Cardiac muscle cell (in vitro differentiated cells and primary cell): ENCODE results near the gene NCBP2. TPM values are rescaled to one million over a fixed set of nuclear protein-coding genes. Genes with fewer than 3 reads are reported as not detected.

Source experiments
- DNase-seq, 2 donors: peaks; one replicate each; pipeline versions ENCODE4 v3.0.0 to v3.0.0-alpha.2; 2010 to 2017; ENCODE audit warnings: low read depth in 1 of 2, low spot score in 1 of 2
- H3K27ac ChIP-seq: fragments of 200-600 bp; sonication (generic); 2 replicates; pipeline ENCODE4 v1.5.1; 2016
- H3K27me3 ChIP-seq: fragments of 200-600 bp; sonication (generic); 2 replicates; pipeline ENCODE4 v1.6.0; 2016; ENCODE audit warnings: control low read depth
- H3K36me3 ChIP-seq: fragments of 200-600 bp; sonication (generic); 2 replicates; pipeline ENCODE4 v1.5.1; 2016; ENCODE audit warnings: control low read depth
- H3K4me1 ChIP-seq: fragments of 200-600 bp; sonication (generic); 2 replicates; pipeline ENCODE4 v1.8.1; 2017; ENCODE audit warnings: low read depth, mild to moderate bottlenecking, mixed run types
- H3K4me3 ChIP-seq: fragments of 200-600 bp; sonication (generic); 2 replicates; pipeline ENCODE4 v1.5.1; 2016; ENCODE audit warnings: mild to moderate bottlenecking
- H3K9me3 ChIP-seq: fragments of 200-600 bp; sonication (generic); 2 replicates; pipeline ENCODE4 v1.5.1; 2017; ENCODE audit warnings: low read depth, mild to moderate bottlenecking, control low read depth
- polyA plus RNA-seq: library from polyadenylated mRNA; unstranded; fragments of >200 nt; fragmentation: Nextera tagmentation; extraction: Ambion mirVana; gene quantifications from 2 replicates; pipeline ENCODE4 v1.2.1, GENCODE V29; 2016
- total RNA-seq: library from RNA; depleted of rRNA; stranded (reverse); fragments of >200 nt; gene quantifications from 2 replicates; pipeline ENCODE4 v1.2.3, GENCODE V29; 2016
- TF ChIP-seq, protein P1 (sequence below): IDR thresholded peaks from 2 replicates; pipeline ENCODE4 v1.5.1; 2012; ENCODE audit warnings: low read depth, mild to moderate bottlenecking, low read length

Gene NCBP2
- total and polyA plus RNA-seq, 2 experiments from 2014 or later = 52.9 to 98.9 TPM

DNA sequence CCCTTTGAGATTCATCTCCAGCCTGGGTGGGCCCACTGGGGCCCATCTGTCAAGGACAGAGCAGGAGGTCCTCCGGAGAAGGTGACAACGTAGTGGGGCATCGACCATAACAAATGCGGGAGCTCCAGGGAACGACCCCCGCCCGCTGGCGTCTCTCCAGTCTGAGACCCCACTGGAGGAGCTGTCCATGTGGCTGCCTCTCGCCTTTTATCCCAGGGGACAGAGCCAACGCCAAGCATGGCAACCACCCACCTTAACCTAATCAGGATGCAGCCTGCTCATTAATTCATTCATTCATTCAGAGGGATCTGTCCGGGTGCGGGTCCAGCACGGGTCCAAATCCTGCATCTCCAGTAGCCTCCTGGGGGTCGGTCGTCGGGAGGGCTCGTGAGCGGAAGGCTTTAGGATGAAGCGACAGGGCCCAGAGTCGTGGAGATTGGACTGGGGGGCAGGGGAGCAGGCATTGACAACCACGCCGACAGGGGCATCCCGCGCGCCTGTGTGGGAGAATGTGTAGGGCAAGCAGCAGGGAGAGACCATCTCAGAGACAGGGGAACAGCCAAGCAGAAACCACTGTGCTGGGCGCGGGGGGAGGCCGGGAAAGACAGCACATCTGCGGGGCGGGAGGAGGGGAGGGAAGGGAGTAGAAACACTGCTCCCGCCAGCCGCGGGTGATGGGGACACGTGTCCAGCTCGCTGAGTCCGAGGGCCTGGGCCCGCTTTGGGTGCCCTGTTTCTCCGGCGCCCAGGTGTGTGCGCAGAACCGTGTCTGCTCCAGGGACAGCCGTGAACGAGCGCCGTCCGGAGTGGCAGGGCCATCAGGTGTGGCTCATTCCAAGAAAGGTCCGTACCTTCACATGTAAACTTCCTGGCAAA, 24.4 kb upstream of the NCBP2 start:
- H3K27ac ChIP-seq = no peak overlapping the region
- H3K4me1 ChIP-seq = no peaks in the 10 kb centered on the region
- peak in 1 of 2 donors; percentile 68 for DNase-seq
- H3K36me3 ChIP-seq = no peaks in the 10 kb centered on the region
- no peaks in the 10 kb centered on the region for H3K9me3 ChIP-seq
- peaks cover 99% of the 10 kb centered on the region for H3K27me3 ChIP-seq
- TF ChIP-seq, protein P1, sequence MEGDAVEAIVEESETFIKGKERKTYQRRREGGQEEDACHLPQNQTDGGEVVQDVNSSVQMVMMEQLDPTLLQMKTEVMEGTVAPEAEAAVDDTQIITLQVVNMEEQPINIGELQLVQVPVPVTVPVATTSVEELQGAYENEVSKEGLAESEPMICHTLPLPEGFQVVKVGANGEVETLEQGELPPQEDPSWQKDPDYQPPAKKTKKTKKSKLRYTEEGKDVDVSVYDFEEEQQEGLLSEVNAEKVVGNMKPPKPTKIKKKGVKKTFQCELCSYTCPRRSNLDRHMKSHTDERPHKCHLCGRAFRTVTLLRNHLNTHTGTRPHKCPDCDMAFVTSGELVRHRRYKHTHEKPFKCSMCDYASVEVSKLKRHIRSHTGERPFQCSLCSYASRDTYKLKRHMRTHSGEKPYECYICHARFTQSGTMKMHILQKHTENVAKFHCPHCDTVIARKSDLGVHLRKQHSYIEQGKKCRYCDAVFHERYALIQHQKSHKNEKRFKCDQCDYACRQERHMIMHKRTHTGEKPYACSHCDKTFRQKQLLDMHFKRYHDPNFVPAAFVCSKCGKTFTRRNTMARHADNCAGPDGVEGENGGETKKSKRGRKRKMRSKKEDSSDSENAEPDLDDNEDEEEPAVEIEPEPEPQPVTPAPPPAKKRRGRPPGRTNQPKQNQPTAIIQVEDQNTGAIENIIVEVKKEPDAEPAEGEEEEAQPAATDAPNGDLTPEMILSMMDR = no peak
- H3K4me3 ChIP-seq = no peak overlapping the region

GRCh38 chr3:196965804-196966173, 23.5 kb upstream of the NCBP2 start:
- Histone ChIP-seq H3K27ac (no peak overlapping the region), H3K9me3 (no peaks in the 10 kb centered on the region), H3K27me3 (peaks cover 100% of the 10 kb centered on the region), H3K4me3 (no peak overlapping the region), H3K36me3 (no peaks in the 10 kb centered on the region), H3K4me1 (no peaks in the 10 kb centered on the region)
- DNase-seq = no peak
- TF ChIP-seq, protein P1 = no peak

GRCh38 chr3:196965112-196965803, 22.9 kb upstream of the NCBP2 start:
- Histone ChIP-seq H3K4me1 (no peaks in the 10 kb centered on the region), H3K27ac (no peak overlapping the region), H3K27me3 (peaks cover 98% of the 10 kb centered on the region), H3K36me3 (no peaks in the 10 kb centered on the region), H3K9me3 (no peaks in the 10 kb centered on the region), H3K4me3 (no peak overlapping the region)
- TF ChIP-seq, protein P1 = no peak
- no peak for DNase-seq

- no peak overlapping the region for H3K27ac ChIP-seq
- DNase-seq = no peak
- no peaks in the 10 kb centered on the region for H3K4me1 ChIP-seq
- TF ChIP-seq, protein P1 = no peak
- no peaks in the 10 kb centered on the region for H3K9me3 ChIP-seq
- H3K27me3 ChIP-seq = peaks cover 98% of the 10 kb centered on the region
- no peaks in the 10 kb centered on the region for H3K36me3 ChIP-seq
- no peak overlapping the region for H3K4me3 ChIP-seq
Measured at GRCh38 chr3:196963631-196963953, 21.3 kb upstream of the NCBP2 start.

- no peak overlapping the region for H3K4me3 ChIP-seq
- peaks cover 92% of the 10 kb centered on the region for H3K27me3 ChIP-seq
- no peaks in the 10 kb centered on the region for H3K36me3 ChIP-seq
- no peaks in the 10 kb centered on the region for H3K4me1 ChIP-seq
- DNase-seq = no peak
- TF ChIP-seq, protein P1 = no peak
- no peak overlapping the region for H3K27ac ChIP-seq
- H3K9me3 ChIP-seq = no peaks in the 10 kb centered on the region
Measured at GRCh38 chr3:196962930-196963630, 20.8 kb upstream of the NCBP2 start.
